Activated CD8-positive, alpha-beta T cell treated with anti-CD3 and anti-CD28 coated beads for 36 hours (primary cell): ENCODE measurements around the gene NUMA1. TPM values are rescaled to one million over a fixed set of nuclear protein-coding genes. Genes with fewer than 3 reads are reported as not detected.

Experiments
- ATAC-seq: fragments of 200-7000 bp; cut with Tn5 transposase; one replicate; pipeline ENCODE4 v1.10.0; 2021; ENCODE audit warnings: mild to moderate bottlenecking, moderate library complexity
- CTCF ChIA-PET: fragments of 350-600 bp; sonication (Branson Sonifier 250); formaldehyde crosslinking; loops from one replicate; lab custom pipeline; 2021; ENCODE audit warnings: antibody characterized with exemption; lab: Charles Lee
- POLR2A ChIA-PET: fragments of 350-600 bp; sonication (Branson Sonifier 250); formaldehyde crosslinking; loops from one replicate; lab custom pipeline; 2021; ENCODE audit warnings: antibody characterized with exemption; lab: Charles Lee
- DNase-seq: peaks from one replicate; pipeline ENCODE4 v3.0.0-alpha.2; 2020
- H3K27ac Mint-ChIP-seq: one replicate; pipeline ENCODE4 v1.8.0; 2021; ENCODE audit warnings: mild to moderate bottlenecking, mixed read lengths
- H3K27me3 Mint-ChIP-seq: one replicate; pipeline ENCODE4 v1.8.0; 2021; ENCODE audit warnings: mixed read lengths
- H3K36me3 Mint-ChIP-seq: one replicate; pipeline ENCODE4 v1.8.0; 2021; ENCODE audit warnings: low read depth, mixed read lengths
- H3K4me1 Mint-ChIP-seq: one replicate; pipeline ENCODE4 v1.8.0; 2021; ENCODE audit warnings: low read depth, mixed read lengths
- H3K4me3 Mint-ChIP-seq: one replicate; pipeline ENCODE4 v1.8.0; 2021; ENCODE audit warnings: mild to moderate bottlenecking, moderate library complexity, mixed read lengths
- H3K9me3 Mint-ChIP-seq: one replicate; pipeline ENCODE4 v1.8.0; 2021; ENCODE audit warnings: mixed read lengths
- intact Hi-C: fragments of 100-400 bp; cut with micrococcal nuclease; formaldehyde crosslinking; loops from one replicate; pipeline ENCODE4 v1.10.0; 2022
- total RNA-seq, 2 experiments: library from RNA; stranded (reverse); gene quantifications; one replicate each; pipeline ENCODE4 v1.2.3, GENCODE V29; 2021
- TF ChIP-seq, protein P1 (sequence below): fragments of 200-600 bp; IDR thresholded peaks from one replicate; pipeline ENCODE4 v1.8.0; 2022; ENCODE audit warnings: antibody characterized with exemption, mild to moderate bottlenecking

Gene NUMA1
- total RNA-seq, 2 experiments from 2014 or later = 165 to 169 TPM

DNA sequence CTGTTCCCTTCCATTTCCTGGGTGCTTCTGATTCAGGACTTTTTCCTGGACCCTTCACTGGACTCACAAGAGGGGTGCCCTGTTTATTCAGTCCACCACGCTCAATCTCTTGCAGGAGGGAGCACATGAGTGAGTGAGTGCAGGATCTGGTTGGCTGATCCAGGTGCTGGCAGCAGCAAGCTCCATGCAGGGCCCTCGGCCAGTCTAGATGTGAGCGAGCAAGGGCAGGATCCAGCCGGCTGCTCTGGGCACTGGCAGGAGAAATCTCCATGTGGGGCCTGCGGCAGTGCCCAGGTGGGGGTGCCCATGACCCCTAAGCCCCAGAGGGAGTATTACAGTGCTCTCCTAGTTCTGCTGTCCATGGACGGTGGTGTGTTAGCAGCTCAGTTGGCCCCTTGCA, 43.7 kb upstream of the NUMA1 start:
- Mint-ChIP-seq H3K27me3 (peaks cover 3% of the 10 kb centered on the region), H3K36me3 (peaks cover 8% of the 10 kb centered on the region), H3K4me1 (no peaks in the 10 kb centered on the region), H3K27ac (no peak overlapping the region), H3K9me3 (peaks cover 10% of the 10 kb centered on the region), H3K4me3 (no peak overlapping the region)
- no peak for ATAC-seq
- POLR2A ChIA-PET = no interaction called here
- CTCF ChIA-PET = interaction anchor here (1.8 to 3.1 kb wide), 2 partner anchors 20 to 99 kb away, joined by 5 to 20 read pairs; no protein-coding TSS in a partner anchor
- no peak for DNase-seq
- TF ChIP-seq, protein P1, sequence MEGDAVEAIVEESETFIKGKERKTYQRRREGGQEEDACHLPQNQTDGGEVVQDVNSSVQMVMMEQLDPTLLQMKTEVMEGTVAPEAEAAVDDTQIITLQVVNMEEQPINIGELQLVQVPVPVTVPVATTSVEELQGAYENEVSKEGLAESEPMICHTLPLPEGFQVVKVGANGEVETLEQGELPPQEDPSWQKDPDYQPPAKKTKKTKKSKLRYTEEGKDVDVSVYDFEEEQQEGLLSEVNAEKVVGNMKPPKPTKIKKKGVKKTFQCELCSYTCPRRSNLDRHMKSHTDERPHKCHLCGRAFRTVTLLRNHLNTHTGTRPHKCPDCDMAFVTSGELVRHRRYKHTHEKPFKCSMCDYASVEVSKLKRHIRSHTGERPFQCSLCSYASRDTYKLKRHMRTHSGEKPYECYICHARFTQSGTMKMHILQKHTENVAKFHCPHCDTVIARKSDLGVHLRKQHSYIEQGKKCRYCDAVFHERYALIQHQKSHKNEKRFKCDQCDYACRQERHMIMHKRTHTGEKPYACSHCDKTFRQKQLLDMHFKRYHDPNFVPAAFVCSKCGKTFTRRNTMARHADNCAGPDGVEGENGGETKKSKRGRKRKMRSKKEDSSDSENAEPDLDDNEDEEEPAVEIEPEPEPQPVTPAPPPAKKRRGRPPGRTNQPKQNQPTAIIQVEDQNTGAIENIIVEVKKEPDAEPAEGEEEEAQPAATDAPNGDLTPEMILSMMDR = no peak
- intact Hi-C loops = no loop called here

GRCh38 chr11:72123117-72123653, 42.8 kb upstream of the NUMA1 start:
- intact Hi-C loops = no loop called here
- H3K27me3 Mint-ChIP-seq = no peaks in the 10 kb centered on the region
- no peak overlapping the region for H3K4me3 Mint-ChIP-seq
- POLR2A ChIA-PET = interaction anchor here (1.1 to 1.2 kb wide), 2 partner anchors 11 to 21 kb away, joined by 3 to 5 read pairs; partner anchors contain the start of genes ANAPC15 and LAMTOR1
- DNase-seq (no peak), ATAC-seq (no peak)
- CTCF ChIA-PET = interaction anchor here (1.0 to 3.1 kb wide), 3 partner anchors 21 to 98 kb away, joined by 3 to 20 read pairs (median 5); no protein-coding TSS in a partner anchor
- no peak overlapping the region for H3K27ac Mint-ChIP-seq
- peaks cover 4% of the 10 kb centered on the region for H3K9me3 Mint-ChIP-seq
- no peaks in the 10 kb centered on the region for H3K4me1 Mint-ChIP-seq
- H3K36me3 Mint-ChIP-seq = peaks cover 2% of the 10 kb centered on the region
- TF ChIP-seq, protein P1 = no peak

- DNase-seq = no peak
- Mint-ChIP-seq H3K4me3 (no peak overlapping the region), H3K4me1 (no peaks in the 10 kb centered on the region), H3K9me3 (no peaks in the 10 kb centered on the region), H3K27ac (no peak overlapping the region), H3K36me3 (no peaks in the 10 kb centered on the region), H3K27me3 (no peaks in the 10 kb centered on the region)
- intact Hi-C loops = no loop called here
- POLR2A ChIA-PET = interaction anchor here (1.1 to 1.2 kb wide), 2 partner anchors 10 to 20 kb away, joined by 3 to 5 read pairs; partner anchors contain the start of genes ANAPC15 and LAMTOR1
- CTCF ChIA-PET = interaction anchor here (1.0 to 1.8 kb wide), 2 partner anchors 21 to 97 kb away, joined by 3 to 5 read pairs; no protein-coding TSS in a partner anchor
- TF ChIP-seq, protein P1 = no peak
- no peak for ATAC-seq
Observed at GRCh38 chr11:72122607-72123006, 42.3 kb upstream of the NUMA1 start.

GRCh38 chr11:72120930-72121329, 40.6 kb upstream of the NUMA1 start:
- no peak for ATAC-seq
- DNase-seq = no peak
- H3K27ac Mint-ChIP-seq = no peak overlapping the region
- ChIA-PET POLR2A (interaction anchor here (1.5 kb wide), 1 partner anchor 8 kb away, joined by 5 read pairs; the partner anchor contains the start of gene ANAPC15), CTCF (no interaction called here)
- no peaks in the 10 kb centered on the region for H3K9me3 Mint-ChIP-seq
- peaks cover 1% of the 10 kb centered on the region for H3K27me3 Mint-ChIP-seq
- intact Hi-C loops = no loop called here
- no peaks in the 10 kb centered on the region for H3K36me3 Mint-ChIP-seq
- TF ChIP-seq, protein P1 = no peak
- no peak overlapping the region for H3K4me3 Mint-ChIP-seq
- no peaks in the 10 kb centered on the region for H3K4me1 Mint-ChIP-seq

- H3K9me3 Mint-ChIP-seq = no peaks in the 10 kb centered on the region
- ATAC-seq (no peak), DNase-seq (no peak)
- intact Hi-C loops = no loop called here
- TF ChIP-seq, protein P1 = no peak
- ChIA-PET POLR2A (no interaction called here), CTCF (interaction anchor here (1.1 kb wide), 1 partner anchor 312 kb away, joined by 4 read pairs; no protein-coding TSS in a partner anchor)
- H3K4me1 Mint-ChIP-seq = no peaks in the 10 kb centered on the region
- no peaks in the 10 kb centered on the region for H3K36me3 Mint-ChIP-seq
- H3K27ac Mint-ChIP-seq = no peak overlapping the region
- peaks cover 1% of the 10 kb centered on the region for H3K27me3 Mint-ChIP-seq
- no peak overlapping the region for H3K4me3 Mint-ChIP-seq
Observed at GRCh38 chr11:72119198-72119597, 38.9 kb upstream of the NUMA1 start.
